ENCODE results near the gene CHAF1A. TPM values are rescaled to one million over a fixed set of nuclear protein-coding genes. Genes with fewer than 3 reads are reported as not detected.

The CHAF1A gene
- total RNA-seq, 1 experiment from 2014 or later = 44.1 TPM

DNA sequence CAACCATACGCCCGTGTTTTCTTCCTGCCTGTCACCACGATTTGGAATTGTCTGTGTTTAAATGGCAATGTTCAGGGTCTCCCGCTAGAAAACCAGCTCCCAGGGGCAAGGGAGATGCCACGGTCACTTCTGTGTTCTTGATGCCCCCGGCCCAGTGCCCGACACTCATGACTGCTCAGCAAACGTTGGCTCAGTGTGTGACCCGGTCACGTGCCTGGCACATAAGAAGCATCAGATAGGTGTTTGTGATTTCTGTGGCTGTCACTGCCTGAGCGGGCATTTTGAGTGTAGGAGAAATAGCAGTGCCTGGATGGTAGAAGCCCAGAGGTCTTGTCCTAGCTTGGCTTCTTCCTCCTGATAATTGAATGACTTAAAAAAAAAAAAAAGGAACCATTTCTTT, 85.1 kb downstream of the CHAF1A start:
- DNase-seq (ENCODE audit: low read depth) = no peak

DNA sequence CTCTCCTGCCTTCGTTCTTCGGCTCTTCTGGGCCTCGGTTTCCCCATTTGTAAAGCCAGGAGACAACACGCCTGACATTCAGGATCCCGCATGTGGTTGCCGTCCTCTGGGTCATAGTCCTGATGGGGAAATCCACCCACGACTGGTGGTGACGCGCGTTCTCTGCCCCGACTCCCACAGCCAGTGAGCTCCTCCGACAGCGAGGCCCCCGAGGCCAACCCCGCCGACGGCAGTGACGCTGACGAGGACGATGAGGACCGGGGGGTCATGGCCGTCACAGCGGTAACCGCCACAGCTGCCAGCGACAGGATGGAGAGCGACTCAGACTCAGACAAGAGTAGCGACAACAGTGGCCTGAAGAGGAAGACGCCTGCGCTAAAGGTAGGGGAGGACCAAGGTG, 86.1 kb downstream of the CHAF1A start:
- no peak for DNase-seq (ENCODE audit: low read depth)

DNA sequence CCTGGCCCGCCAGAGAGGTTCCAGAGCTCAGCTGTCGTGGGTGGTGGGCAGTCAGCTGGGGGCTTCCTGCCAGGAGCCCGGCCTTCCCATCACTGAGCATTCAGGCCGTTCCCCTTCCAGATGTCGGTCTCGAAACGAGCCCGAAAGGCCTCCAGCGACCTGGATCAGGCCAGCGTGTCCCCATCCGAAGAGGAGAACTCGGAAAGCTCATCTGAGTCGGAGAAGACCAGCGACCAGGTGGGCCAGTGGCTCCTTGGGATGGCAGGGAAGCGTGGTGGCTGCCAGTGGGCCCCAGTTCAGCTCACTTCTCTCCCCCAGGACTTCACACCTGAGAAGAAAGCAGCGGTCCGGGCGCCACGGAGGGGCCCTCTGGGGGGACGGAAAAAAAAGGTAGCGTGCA, 89.0 kb downstream of the CHAF1A start:
- no peak for DNase-seq (ENCODE audit: low read depth)

DNA sequence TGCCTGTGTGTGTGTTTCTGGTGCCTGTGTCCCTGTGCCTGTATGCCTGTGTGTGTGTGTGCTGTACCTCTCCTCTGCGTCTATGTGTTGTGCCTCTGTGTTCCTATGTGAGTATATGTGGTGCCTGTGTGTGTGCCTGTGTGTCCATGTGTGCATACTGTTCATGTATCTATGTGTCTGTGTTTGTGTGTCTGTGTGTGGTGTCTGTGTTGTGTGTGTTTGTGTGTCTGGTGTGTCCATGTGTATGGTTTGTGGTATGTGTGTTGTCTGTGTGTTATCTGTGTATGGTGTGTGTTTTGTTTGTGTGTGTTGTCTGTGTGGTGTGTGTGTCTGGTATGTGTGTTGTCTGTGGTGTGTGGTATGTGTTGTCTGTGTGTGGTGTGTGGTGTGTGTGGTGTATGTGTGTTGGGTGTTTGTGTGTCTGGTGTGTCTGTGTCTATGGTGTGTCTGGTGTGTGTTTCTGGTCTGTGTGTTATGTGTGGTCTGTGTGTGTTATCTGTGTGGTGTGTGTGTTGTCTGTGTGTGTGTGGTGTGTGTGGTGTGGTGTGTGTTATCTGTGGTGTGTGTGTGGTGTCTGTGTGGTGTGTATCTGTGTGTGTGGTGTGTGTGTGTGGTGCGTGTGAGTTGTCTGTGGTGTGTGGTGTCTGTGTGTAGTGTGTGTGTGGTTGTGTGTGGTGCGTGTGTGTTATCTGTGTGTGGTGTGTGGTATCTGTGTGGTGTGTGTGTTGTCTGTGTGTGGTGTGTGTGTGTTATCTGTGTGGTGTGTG, 90.1 kb downstream of the CHAF1A start:
- DNase-seq (ENCODE audit: low read depth) = no peak

Small RNAs within 50 kb of the gene (small RNA-seq; reads per million reads assigned to genes)
- gene MIR4746 = not detected

Other genes with a start within 250 kb of the CHAF1A start
- gene CREB3L3, start 249.0 kb upstream of the CHAF1A start, total RNA-seq (2014; rRNA removed; shearing (Covaris generic)) = not detected in 2 replicates
- gene SIRT6, start 220.1 kb upstream of the CHAF1A start, total RNA-seq (2014; rRNA removed; shearing (Covaris generic)) = 16.4 and 18.5 TPM in 2 replicates
- 0.20 and 0.42 TPM in 2 replicates for gene ANKRD24, start 220.0 kb upstream of the CHAF1A start, total RNA-seq (2014; rRNA removed; shearing (Covaris generic))
- 0.63 and 1.3 TPM in 2 replicates for gene EBI3, start 173.1 kb upstream of the CHAF1A start, total RNA-seq (2014; rRNA removed; shearing (Covaris generic))
- 23.8 and 28.1 TPM in 2 replicates for gene YJU2, start 155.6 kb upstream of the CHAF1A start, total RNA-seq (2014; rRNA removed; shearing (Covaris generic))
- not detected in 2 replicates for gene SHD, start 123.4 kb upstream of the CHAF1A start, total RNA-seq (2014; rRNA removed; shearing (Covaris generic))
- gene TMIGD2, start 100.3 kb upstream of the CHAF1A start, total RNA-seq (2014; rRNA removed; shearing (Covaris generic)) = not detected in 2 replicates
- 9.7 and 10.0 TPM in 2 replicates for gene FSD1, start 98.0 kb upstream of the CHAF1A start, total RNA-seq (2014; rRNA removed; shearing (Covaris generic))
- 2.3 and 3.6 TPM in 2 replicates for gene STAP2, start 63.8 kb upstream of the CHAF1A start, total RNA-seq (2014; rRNA removed; shearing (Covaris generic))
- 1.3 and 2.7 TPM in 2 replicates for gene MPND, start 59.1 kb upstream of the CHAF1A start, total RNA-seq (2014; rRNA removed; shearing (Covaris generic))
- 46.6 and 62.9 TPM in 2 replicates for gene SH3GL1, start 2.1 kb upstream of the CHAF1A start, total RNA-seq (2014; rRNA removed; shearing (Covaris generic))
- gene UBXN6, start 55.2 kb downstream of the CHAF1A start, total RNA-seq (2014; rRNA removed; shearing (Covaris generic)) = 48.4 and 75.4 TPM in 2 replicates
- gene HDGFL2, start 69.7 kb downstream of the CHAF1A start, total RNA-seq (2014; rRNA removed; shearing (Covaris generic)) = 21.4 and 26.4 TPM in 2 replicates
- 0.03 and 0.06 TPM in 2 replicates for gene PLIN4, start 115.8 kb downstream of the CHAF1A start, total RNA-seq (2014; rRNA removed; shearing (Covaris generic))
- gene PLIN5, start 132.6 kb downstream of the CHAF1A start, total RNA-seq (2014; rRNA removed; shearing (Covaris generic)) = not detected in 2 replicates
- not detected in 2 replicates for gene LRG1, start 137.4 kb downstream of the CHAF1A start, total RNA-seq (2014; rRNA removed; shearing (Covaris generic))
- 11.9 and 13.9 TPM in 2 replicates for gene SEMA6B, start 157.0 kb downstream of the CHAF1A start, total RNA-seq (2014; rRNA removed; shearing (Covaris generic))
- 3.0 and 6.1 TPM in 2 replicates for gene TNFAIP8L1, start 236.9 kb downstream of the CHAF1A start, total RNA-seq (2014; rRNA removed; shearing (Covaris generic))

All from HT1080 (cell line).